Smooth muscle cell (in vitro differentiated cells): ENCODE measurements around the gene CLMN. TPM values are rescaled to one million over a fixed set of nuclear protein-coding genes. Genes with fewer than 3 reads are reported as not detected.

Experiments
- DNase-seq: peaks from one replicate; lab custom pipeline; 2025; ENCODE audit not compliant: unreplicated experiment; lab: John Stamatoyannopoulos, UW
- H2AFZ ChIP-seq: fragments of 200-600 bp; sonication (generic); 2 replicates; pipeline ENCODE4 v1.6.0; 2016; ENCODE audit warnings: antibody characterized with exemption, low read depth, mild to moderate bottlenecking
- H3F3A ChIP-seq: fragments of 200-600 bp; sonication (generic); 2 replicates; pipeline ENCODE4 v1.6.0; 2017; ENCODE audit warnings: antibody characterized with exemption, low read depth
- H3K27ac ChIP-seq: fragments of 200-600 bp; sonication (generic); 2 replicates; pipeline ENCODE4 v1.5.1; 2016; ENCODE audit warnings: low read depth, mild to moderate bottlenecking
- H3K27me3 ChIP-seq: fragments of 200-600 bp; sonication (generic); 2 replicates; pipeline ENCODE4 v1.6.1; 2016; ENCODE audit warnings: low read depth, mild to moderate bottlenecking
- H3K36me3 ChIP-seq: fragments of 200-600 bp; sonication (generic); 2 replicates; pipeline ENCODE4 v1.5.1; 2016; ENCODE audit warnings: low read depth
- H3K4me1 ChIP-seq: fragments of 200-600 bp; sonication (generic); 2 replicates; pipeline ENCODE4 v1.5.1; 2016; ENCODE audit warnings: low read depth
- H3K4me2 ChIP-seq: fragments of 200-600 bp; sonication (generic); 2 replicates; pipeline ENCODE4 v1.6.0; 2016; ENCODE audit warnings: mild to moderate bottlenecking
- H3K4me3 ChIP-seq: fragments of 200-600 bp; sonication (generic); 2 replicates; pipeline ENCODE4 v1.5.1; 2016; ENCODE audit warnings: mild to moderate bottlenecking
- H3K79me2 ChIP-seq: fragments of 200-600 bp; sonication (generic); 2 replicates; pipeline ENCODE4 v1.6.0; 2016; ENCODE audit warnings: low read depth, mild to moderate bottlenecking
- H3K9ac ChIP-seq: fragments of 200-600 bp; sonication (generic); 2 replicates; pipeline ENCODE4 v1.6.0; 2016; ENCODE audit warnings: low read depth
- H3K9me3 ChIP-seq: fragments of 200-600 bp; sonication (generic); replicated peaks from 2 replicates; pipeline ENCODE4 v1.5.1; 2016; ENCODE audit warnings: low read depth
- H4K20me1 ChIP-seq: fragments of 200-600 bp; sonication (generic); 2 replicates; pipeline ENCODE4 v1.6.0; 2016; ENCODE audit warnings: low read depth
- WGBS: methylation state at CpG from one replicate; pipeline ENCODE4 v1.1.7; 2016; ENCODE audit warnings: low lambda C conversion rate; 5-methylcytosine and 5-hydroxymethylcytosine counted together
- polyA plus RNA-seq: library from polyadenylated mRNA; unstranded; fragments of >200 nt; fragmentation: Nextera tagmentation; extraction: Ambion mirVana; gene quantifications from 2 replicates; pipeline ENCODE4 v1.2.1, GENCODE V29; 2016
- total RNA-seq: library from RNA; depleted of rRNA; stranded (reverse); fragments of >200 nt; gene quantifications from 2 replicates; pipeline ENCODE4 v1.2.3, GENCODE V29; 2014
- TF ChIP-seq, protein P1 (sequence below): fragments of 200-600 bp; sonication (generic); IDR thresholded peaks from 2 replicates; pipeline ENCODE4 v1.5.1; 2017; ENCODE audit warnings: borderline replicate concordance, mild to moderate bottlenecking, antibody characterized with exemption; ENCODE audit not compliant: insufficient read depth, poor library complexity, severe bottlenecking

Gene CLMN
- total and polyA plus RNA-seq, 2 experiments from 2014 or later = 1.3 to 3.5 TPM

DNA sequence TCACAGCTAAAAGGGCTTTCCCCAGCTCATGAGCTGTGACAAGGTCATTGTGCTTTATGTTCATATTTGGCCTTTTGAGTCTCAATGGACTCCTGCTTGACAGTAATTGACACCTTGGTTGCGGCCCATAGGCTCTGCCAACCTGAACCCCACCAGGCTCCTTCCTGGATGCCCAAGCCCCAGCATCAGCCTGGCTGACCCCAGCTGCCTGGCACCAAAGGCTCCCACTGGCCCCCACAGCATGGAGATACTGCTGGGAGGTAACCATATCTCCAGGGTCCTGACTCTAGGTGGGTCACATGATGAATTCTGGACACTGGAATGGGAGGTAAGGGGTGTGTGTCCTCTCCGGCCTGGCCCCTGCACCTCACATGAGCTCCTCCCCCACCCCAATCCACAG, 50.2 kb downstream of the CLMN start:
- Histone ChIP-seq H3K27me3 (no peaks in the 10 kb centered on the region), H3K9me3 (no peaks in the 10 kb centered on the region), H2AFZ (no peak overlapping the region), H3K9ac (no peak overlapping the region), H4K20me1 (no peaks in the 10 kb centered on the region), H3F3A (peaks cover 8% of the 10 kb centered on the region), H3K36me3 (no peaks in the 10 kb centered on the region), H3K4me1 (peaks cover 8% of the 10 kb centered on the region), H3K4me2 (no peak overlapping the region), H3K4me3 (no peak overlapping the region), H3K79me2 (no peaks in the 10 kb centered on the region), H3K27ac (no peak overlapping the region)
- TF ChIP-seq, protein P1, sequence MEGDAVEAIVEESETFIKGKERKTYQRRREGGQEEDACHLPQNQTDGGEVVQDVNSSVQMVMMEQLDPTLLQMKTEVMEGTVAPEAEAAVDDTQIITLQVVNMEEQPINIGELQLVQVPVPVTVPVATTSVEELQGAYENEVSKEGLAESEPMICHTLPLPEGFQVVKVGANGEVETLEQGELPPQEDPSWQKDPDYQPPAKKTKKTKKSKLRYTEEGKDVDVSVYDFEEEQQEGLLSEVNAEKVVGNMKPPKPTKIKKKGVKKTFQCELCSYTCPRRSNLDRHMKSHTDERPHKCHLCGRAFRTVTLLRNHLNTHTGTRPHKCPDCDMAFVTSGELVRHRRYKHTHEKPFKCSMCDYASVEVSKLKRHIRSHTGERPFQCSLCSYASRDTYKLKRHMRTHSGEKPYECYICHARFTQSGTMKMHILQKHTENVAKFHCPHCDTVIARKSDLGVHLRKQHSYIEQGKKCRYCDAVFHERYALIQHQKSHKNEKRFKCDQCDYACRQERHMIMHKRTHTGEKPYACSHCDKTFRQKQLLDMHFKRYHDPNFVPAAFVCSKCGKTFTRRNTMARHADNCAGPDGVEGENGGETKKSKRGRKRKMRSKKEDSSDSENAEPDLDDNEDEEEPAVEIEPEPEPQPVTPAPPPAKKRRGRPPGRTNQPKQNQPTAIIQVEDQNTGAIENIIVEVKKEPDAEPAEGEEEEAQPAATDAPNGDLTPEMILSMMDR = no peak
- 92% methylated on average over 2 of the region's 2 CpGs for WGBS
- DNase-seq = no peak

DNA sequence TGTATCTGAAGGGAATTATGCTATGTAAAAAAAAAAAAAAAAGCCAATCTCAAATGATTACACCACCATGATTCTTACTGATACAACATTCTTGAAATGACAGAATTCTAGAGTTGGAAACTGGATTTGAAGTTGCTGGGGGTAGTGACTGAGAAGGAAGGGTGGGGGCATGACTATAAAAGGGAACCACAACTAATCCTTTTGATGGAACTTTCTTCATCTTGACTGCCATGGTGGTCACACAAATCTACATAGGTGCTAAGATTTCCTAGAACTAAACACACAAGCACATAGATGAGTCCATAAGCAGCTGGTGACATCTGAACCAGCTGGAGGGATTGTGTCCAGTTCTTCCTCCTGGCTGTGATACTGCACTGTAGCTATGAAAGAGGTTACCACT, 51.4 kb downstream of the CLMN start:
- Histone ChIP-seq H3K27ac (no peak overlapping the region), H3K4me3 (no peak overlapping the region), H3K4me1 (peaks cover 8% of the 10 kb centered on the region), H2AFZ (no peak overlapping the region), H3K4me2 (no peak overlapping the region), H3K36me3 (no peaks in the 10 kb centered on the region), H3K27me3 (no peaks in the 10 kb centered on the region), H3K9me3 (no peaks in the 10 kb centered on the region), H3F3A (peaks cover 10% of the 10 kb centered on the region), H3K9ac (no peak overlapping the region), H3K79me2 (no peaks in the 10 kb centered on the region), H4K20me1 (no peaks in the 10 kb centered on the region)
- no peak for DNase-seq
- TF ChIP-seq, protein P1 = no peak

DNA sequence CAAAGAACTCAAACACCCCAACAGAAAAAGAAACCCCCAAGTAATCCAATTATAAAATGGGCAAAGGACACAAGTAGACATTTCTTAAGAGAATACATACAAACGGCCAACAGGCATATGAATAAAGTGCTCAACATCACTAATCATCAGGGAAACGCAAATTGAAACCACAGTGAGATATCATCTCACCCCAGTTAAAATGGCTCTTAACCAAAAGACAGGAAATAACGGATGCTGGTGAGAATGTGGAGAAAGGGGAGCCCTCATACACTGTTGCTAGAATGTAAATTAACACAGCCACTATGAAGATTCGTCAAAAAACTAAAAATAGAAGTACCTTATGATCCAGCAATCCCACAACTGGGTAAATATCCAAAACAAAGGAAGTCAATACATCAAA, 52.4 kb downstream of the CLMN start:
- no peaks in the 10 kb centered on the region for H3K36me3 ChIP-seq
- TF ChIP-seq, protein P1 = no peak
- no peaks in the 10 kb centered on the region for H3K27me3 ChIP-seq
- no peak overlapping the region for H3K9ac ChIP-seq
- no peak for DNase-seq
- no peak overlapping the region for H2AFZ ChIP-seq
- H3K79me2 ChIP-seq = no peaks in the 10 kb centered on the region
- H3F3A ChIP-seq = peaks cover 10% of the 10 kb centered on the region
- no peak overlapping the region for H3K27ac ChIP-seq
- peaks cover 8% of the 10 kb centered on the region for H3K4me1 ChIP-seq
- no peaks in the 10 kb centered on the region for H4K20me1 ChIP-seq
- H3K4me3 ChIP-seq = no peak overlapping the region
- H3K9me3 ChIP-seq = no peaks in the 10 kb centered on the region
- 85% methylated on average over 4 of the region's 4 CpGs for whole genome bisulfite sequencing
- no peak overlapping the region for H3K4me2 ChIP-seq
